Measurements from ENCODE around the gene ASB6.

DNA sequence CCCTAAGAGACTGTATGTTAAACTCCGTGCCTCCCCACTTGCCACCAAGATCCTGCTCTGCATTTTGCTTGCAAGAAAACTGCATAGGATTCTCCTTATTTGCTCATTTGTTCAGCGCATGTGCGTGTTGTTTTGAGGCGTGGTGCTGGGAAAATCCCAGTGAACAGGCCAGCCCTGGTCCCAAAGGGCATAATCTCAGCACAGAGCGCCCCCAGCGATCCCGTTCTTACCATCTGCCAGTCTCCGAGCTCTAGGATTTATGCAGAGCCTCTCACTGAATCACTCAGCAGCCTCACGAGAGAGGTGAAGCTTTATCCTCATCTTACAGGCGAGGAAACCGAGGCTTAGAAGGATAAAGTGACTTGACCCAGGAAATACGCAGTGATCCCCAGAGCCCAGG is 35.0 kb upstream of the ASB6 start:
- TF ChIP-seq, protein P1, sequence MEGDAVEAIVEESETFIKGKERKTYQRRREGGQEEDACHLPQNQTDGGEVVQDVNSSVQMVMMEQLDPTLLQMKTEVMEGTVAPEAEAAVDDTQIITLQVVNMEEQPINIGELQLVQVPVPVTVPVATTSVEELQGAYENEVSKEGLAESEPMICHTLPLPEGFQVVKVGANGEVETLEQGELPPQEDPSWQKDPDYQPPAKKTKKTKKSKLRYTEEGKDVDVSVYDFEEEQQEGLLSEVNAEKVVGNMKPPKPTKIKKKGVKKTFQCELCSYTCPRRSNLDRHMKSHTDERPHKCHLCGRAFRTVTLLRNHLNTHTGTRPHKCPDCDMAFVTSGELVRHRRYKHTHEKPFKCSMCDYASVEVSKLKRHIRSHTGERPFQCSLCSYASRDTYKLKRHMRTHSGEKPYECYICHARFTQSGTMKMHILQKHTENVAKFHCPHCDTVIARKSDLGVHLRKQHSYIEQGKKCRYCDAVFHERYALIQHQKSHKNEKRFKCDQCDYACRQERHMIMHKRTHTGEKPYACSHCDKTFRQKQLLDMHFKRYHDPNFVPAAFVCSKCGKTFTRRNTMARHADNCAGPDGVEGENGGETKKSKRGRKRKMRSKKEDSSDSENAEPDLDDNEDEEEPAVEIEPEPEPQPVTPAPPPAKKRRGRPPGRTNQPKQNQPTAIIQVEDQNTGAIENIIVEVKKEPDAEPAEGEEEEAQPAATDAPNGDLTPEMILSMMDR (IDR thresholded peaks at IDR 0.05) = no peak
- no peak for TF ChIP-seq KAT7 (CRISPR knock-in tag; IDR thresholded peaks at IDR 0.05; ENCODE audit: borderline replicate concordance)
- TF ChIP-seq, protein P2, sequence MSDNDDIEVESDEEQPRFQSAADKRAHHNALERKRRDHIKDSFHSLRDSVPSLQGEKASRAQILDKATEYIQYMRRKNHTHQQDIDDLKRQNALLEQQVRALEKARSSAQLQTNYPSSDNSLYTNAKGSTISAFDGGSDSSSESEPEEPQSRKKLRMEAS (CRISPR knock-in tag; IDR thresholded peaks at IDR 0.05) = no peak
- no peak for TF ChIP-seq ATF1 (CRISPR knock-in tag; IDR thresholded peaks at IDR 0.05)
- TF ChIP-seq TEAD4 (CRISPR knock-in tag; IDR thresholded peaks at IDR 0.05) = no peak
- TF ChIP-seq NR3C1 (CRISPR knock-in tag; conservative IDR thresholded peaks at IDR 0.05; ENCODE audit: low read depth) = no peak
- TF ChIP-seq ELF4 (CRISPR knock-in tag; IDR thresholded peaks at IDR 0.05; ENCODE audit: low read depth) = no peak
- no peak for TF ChIP-seq NR1H2 (CRISPR knock-in tag; IDR thresholded peaks at IDR 0.05)
- TF ChIP-seq, protein P3, sequence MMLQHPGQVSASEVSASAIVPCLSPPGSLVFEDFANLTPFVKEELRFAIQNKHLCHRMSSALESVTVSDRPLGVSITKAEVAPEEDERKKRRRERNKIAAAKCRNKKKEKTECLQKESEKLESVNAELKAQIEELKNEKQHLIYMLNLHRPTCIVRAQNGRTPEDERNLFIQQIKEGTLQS (CRISPR knock-in tag; conservative IDR thresholded peaks at IDR 0.05) = no peak
- TF ChIP-seq, protein P4, sequence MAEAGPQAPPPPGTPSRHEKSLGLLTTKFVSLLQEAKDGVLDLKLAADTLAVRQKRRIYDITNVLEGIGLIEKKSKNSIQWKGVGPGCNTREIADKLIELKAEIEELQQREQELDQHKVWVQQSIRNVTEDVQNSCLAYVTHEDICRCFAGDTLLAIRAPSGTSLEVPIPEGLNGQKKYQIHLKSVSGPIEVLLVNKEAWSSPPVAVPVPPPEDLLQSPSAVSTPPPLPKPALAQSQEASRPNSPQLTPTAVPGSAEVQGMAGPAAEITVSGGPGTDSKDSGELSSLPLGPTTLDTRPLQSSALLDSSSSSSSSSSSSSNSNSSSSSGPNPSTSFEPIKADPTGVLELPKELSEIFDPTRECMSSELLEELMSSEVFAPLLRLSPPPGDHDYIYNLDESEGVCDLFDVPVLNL (CRISPR knock-in tag; IDR thresholded peaks at IDR 0.05; ENCODE audit: borderline replicate concordance, low read depth) = no peak
- TF ChIP-seq, protein P5, sequence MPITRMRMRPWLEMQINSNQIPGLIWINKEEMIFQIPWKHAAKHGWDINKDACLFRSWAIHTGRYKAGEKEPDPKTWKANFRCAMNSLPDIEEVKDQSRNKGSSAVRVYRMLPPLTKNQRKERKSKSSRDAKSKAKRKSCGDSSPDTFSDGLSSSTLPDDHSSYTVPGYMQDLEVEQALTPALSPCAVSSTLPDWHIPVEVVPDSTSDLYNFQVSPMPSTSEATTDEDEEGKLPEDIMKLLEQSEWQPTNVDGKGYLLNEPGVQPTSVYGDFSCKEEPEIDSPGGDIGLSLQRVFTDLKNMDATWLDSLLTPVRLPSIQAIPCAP (CRISPR knock-in tag; IDR thresholded peaks at IDR 0.05) = no peak
